ENCODE data around the gene NEURL2.
"Not testable (repeated sequence)": the region's sequence is repeated elsewhere in the genome, so short reads cannot be mapped to it uniquely, and the experiment has no call there.

Gene NEURL2

GRCh38 chr20:45899046-45899835 lies 8.2 kb upstream of the NEURL2 start:
- no peak for DNase-seq (ENCODE audit: low spot score)

GRCh38 chr20:45898285-45898684 lies 7.3 kb upstream of the NEURL2 start:
- DNase-seq (ENCODE audit: low spot score), result no peak

- DNase-seq (ENCODE audit: low spot score), result no peak
These were observed 6.7 kb upstream of the NEURL2 start for GRCh38 chr20:45897692-45898091.

GRCh38 chr20:45897289-45897688 lies 6.3 kb upstream of the NEURL2 start:
- DNase-seq (ENCODE audit: low spot score), result no peak

GRCh38 chr20:45896641-45897161 lies 5.7 kb upstream of the NEURL2 start:
- no peak for DNase-seq (ENCODE audit: low spot score)

GRCh38 chr20:45894797-45895196 lies 3.8 kb upstream of the NEURL2 start:
- no peak for DNase-seq (ENCODE audit: low spot score)

- DNase-seq (ENCODE audit: low spot score), result no peak
These were observed 2.8 kb upstream of the NEURL2 start for GRCh38 chr20:45893831-45894230.

GRCh38 chr20:45892828-45893500 lies 2.0 kb upstream of the NEURL2 start:
- DNase-seq (ENCODE audit: low spot score), result no peak

- DNase-seq (ENCODE audit: low spot score), result peak; percentile 67
These were observed 1.2 kb upstream of the NEURL2 start for GRCh38 chr20:45892049-45892825.

GRCh38 chr20:45890077-45890984 lies 677 bp downstream of the NEURL2 start:
- peak; percentile 71 for DNase-seq (ENCODE audit: low spot score)

GRCh38 chr20:45888681-45889080 lies 2.3 kb downstream of the NEURL2 start:
- no peak for DNase-seq (ENCODE audit: low spot score)

GRCh38 chr20:45887346-45887715 lies 3.7 kb downstream of the NEURL2 start, which contains the start of gene SPATA25:
TSS of gene SPATA25 (minus strand) at chr20:45887622. CDS start at chr20:45887590, 32 bp downstream.
- no peak for DNase-seq (ENCODE audit: low spot score)

GRCh38 chr20:45886590-45887345 lies 4.2 kb downstream of the NEURL2 start:
- no peak for DNase-seq (ENCODE audit: low spot score)

GRCh38 chr20:45883100-45883469 lies 7.9 kb downstream of the NEURL2 start:
- no peak for DNase-seq (ENCODE audit: low spot score)

- no peak for DNase-seq (ENCODE audit: low spot score)
These were observed 8.4 kb downstream of the NEURL2 start for GRCh38 chr20:45882469-45883099.

- peak; percentile 100 for DNase-seq (ENCODE audit: low spot score)
These were observed 9.8 kb downstream of the NEURL2 start, which contains the start of gene ZSWIM1 for GRCh38 chr20:45880988-45881788. TSS of gene ZSWIM1 (plus strand) at chr20:45881227. CDS start at chr20:45882593, 1,366 bp downstream.

- peak; percentile 82 for DNase-seq (ENCODE audit: low spot score)
These were observed 12.8 kb downstream of the NEURL2 start for GRCh38 chr20:45878076-45878761.

GRCh38 chr20:45874576-45874975 lies 16.4 kb downstream of the NEURL2 start:
- no peak for DNase-seq (ENCODE audit: low spot score)

GRCh38 chr20:45874104-45874481 lies 16.9 kb downstream of the NEURL2 start:
- DNase-seq (ENCODE audit: low spot score), result not testable (repeated sequence)

All from hematopoietic multipotent progenitor cell treated with erythropoietin and hydrocortisone succinate and interleukin-3 and kit ligand, for 17 days (in vitro differentiated cells).